GM12865 (cell line): ENCODE measurements around the gene ERBIN.
"Not testable (repeated sequence)": the region's sequence is repeated elsewhere in the genome, so short reads cannot be mapped to it uniquely, and the experiment has no call there.

Source experiments
- DNase-seq: peaks from one replicate; pipeline ENCODE4 v3.0.0; 2010; ENCODE audit warnings: low read depth
- H3K4me3 ChIP-seq: 2 replicates; pipeline ENCODE4 v1.5.1; 2011; ENCODE audit warnings: mild to moderate bottlenecking, low read depth, low read length, control low read depth
- TF ChIP-seq, protein P1 (sequence below): IDR thresholded peaks from 2 replicates; pipeline ENCODE4 v1.5.1; 2011; ENCODE audit warnings: low read length, control low read depth, low read depth, inconsistent platforms; ENCODE audit not compliant: insufficient read depth; ENCODE audit errors: missing control alignments

The ERBIN gene

DNA sequence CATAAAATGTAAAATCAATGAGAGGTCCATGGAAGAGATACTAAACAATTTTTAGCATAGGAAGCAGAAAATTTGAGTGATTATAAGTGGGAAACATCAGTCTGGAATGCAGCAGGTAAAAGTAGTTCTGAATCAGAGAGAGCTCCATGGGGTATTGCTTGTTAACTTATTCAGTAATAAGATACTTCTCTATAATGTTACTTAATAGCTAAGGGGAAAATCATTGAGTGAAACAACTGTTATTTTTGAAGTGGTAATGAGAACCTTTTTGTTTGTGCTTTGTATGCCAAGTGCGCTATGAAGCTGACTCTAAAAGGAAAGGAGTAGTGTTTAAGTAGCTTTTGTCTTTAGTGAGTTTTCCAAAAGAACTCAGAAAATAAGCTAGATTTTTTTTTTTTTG is 95.2 kb downstream of the ERBIN start:
- H3K4me3 ChIP-seq: no peak overlapping the region
- TF ChIP-seq, protein P1, sequence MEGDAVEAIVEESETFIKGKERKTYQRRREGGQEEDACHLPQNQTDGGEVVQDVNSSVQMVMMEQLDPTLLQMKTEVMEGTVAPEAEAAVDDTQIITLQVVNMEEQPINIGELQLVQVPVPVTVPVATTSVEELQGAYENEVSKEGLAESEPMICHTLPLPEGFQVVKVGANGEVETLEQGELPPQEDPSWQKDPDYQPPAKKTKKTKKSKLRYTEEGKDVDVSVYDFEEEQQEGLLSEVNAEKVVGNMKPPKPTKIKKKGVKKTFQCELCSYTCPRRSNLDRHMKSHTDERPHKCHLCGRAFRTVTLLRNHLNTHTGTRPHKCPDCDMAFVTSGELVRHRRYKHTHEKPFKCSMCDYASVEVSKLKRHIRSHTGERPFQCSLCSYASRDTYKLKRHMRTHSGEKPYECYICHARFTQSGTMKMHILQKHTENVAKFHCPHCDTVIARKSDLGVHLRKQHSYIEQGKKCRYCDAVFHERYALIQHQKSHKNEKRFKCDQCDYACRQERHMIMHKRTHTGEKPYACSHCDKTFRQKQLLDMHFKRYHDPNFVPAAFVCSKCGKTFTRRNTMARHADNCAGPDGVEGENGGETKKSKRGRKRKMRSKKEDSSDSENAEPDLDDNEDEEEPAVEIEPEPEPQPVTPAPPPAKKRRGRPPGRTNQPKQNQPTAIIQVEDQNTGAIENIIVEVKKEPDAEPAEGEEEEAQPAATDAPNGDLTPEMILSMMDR: no peak
- DNase-seq: no peak

DNA sequence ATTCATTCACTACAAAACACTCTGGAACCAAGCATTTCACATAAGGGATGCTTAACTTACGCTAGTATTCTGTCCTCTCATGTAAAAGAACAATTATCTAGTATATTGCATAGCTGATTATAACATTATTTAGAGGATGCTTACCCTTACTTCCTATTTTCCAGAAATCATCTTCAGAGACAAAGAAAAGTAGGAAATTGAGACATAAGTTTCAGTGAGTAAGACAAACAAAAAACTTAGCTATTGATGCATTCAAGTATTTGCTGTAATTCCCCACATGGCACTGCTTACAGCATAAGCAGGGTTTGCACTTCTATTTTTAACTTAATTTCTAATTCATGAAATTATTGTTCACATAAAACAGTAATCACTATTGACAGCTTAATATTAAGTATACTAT is 112.9 kb downstream of the ERBIN start:
- DNase-seq: no peak
- H3K4me3 ChIP-seq: no peak overlapping the region
- TF ChIP-seq, protein P1: no peak

DNA sequence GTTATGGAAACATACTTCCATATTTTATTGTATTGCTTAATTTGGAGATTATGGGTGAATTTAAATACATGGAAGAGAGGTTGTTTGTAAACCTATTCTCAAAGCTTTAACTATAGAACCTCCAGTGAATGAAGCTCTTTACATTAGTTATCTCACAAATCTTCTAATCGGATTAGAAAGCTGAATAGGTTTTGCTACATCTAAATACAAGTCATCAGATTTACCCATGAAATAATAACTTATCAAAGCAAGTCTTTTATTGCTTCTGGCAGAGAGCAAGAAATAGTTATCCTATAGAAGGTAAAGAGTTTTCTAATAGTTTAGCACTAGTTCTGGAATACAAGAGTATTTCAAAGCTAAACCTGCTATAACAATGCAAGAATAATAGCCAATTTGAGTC is 113.3 kb downstream of the ERBIN start:
- H3K4me3 ChIP-seq: no peak overlapping the region
- TF ChIP-seq, protein P1: no peak
- DNase-seq: no peak

DNA sequence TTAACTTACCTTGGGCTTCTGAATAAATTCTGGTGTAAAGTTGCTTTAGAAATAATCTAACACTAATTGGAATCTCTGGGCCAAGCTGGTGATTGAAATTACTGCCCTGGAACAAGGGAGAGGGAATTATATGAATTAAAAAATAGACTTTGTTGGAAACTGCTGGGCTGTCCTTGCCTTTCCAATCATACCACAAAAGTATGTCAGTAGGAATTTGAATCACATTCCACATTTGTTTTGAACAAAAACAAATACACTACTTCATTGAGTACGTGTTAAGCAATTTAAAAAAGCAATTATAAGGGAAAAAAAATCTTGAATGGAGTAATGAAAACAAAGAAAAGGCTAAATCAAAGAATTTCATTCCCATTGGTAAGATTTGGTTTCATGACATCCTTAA is 115.3 kb downstream of the ERBIN start:
- H3K4me3 ChIP-seq: no peak overlapping the region
- TF ChIP-seq, protein P1: no peak
- no peak for DNase-seq

DNA sequence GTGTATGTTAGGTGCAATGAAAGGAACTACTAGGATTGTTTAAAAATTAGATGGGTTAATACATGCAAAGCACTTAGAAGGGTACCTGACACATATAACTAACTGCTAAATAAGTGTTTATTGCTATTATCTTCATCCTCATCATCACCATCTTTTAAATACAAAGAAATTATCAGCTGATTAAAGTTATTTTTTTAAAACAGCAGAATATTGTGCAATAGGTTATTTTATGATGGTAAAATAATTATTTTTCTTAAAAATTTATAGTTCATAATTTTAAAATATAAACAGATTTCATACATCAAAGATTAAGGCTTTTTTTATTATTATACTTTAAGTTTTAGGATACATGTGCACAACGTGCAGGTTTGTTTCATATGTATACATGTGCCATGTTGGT is 130.9 kb downstream of the ERBIN start:
- TF ChIP-seq, protein P1: no peak
- H3K4me3 ChIP-seq: no peak overlapping the region
- DNase-seq: no peak

DNA sequence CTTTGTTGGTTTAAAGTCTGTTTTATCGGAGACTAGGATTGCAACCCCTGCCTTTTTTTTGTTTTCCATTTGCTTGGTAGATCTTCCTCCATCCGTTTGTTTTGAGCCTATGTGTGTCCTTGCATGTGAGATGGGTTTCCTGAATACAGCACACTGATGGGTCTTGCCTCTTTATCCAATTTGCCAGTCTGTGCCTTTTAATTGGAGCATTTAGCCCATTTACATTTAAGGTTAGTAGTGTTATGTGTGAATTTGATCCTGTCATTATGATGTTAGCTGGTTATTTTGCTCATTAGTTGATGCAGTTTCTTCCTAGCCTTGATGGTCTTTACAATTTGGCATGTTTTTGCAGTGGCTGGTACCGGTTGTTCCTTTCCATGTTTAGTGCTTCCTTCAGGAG is 134.9 kb downstream of the ERBIN start:
- not testable (repeated sequence) for DNase-seq, H3K4me3 ChIP-seq

DNA sequence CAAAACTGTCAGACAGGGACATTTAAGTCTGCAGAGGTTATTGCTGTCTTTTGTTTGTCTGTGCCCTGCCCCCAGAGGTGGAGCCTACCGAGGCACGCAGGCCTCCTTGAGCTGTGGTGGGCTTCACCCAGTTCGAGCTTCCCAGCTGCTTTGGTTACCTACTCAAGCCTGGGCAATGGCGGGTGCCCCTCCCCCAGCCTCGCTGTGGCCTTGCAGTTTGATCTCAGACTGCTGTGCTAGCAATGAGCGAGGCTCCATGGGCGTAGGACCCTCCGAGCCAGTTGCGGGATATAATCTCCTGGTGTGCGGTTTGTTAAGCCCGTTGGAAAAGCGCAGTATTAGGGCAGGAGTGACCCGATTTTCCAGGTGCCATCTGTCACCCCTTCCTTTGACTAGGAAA is 136.7 kb downstream of the ERBIN start:
- not testable (repeated sequence) for DNase-seq, H3K4me3 ChIP-seq

DNA sequence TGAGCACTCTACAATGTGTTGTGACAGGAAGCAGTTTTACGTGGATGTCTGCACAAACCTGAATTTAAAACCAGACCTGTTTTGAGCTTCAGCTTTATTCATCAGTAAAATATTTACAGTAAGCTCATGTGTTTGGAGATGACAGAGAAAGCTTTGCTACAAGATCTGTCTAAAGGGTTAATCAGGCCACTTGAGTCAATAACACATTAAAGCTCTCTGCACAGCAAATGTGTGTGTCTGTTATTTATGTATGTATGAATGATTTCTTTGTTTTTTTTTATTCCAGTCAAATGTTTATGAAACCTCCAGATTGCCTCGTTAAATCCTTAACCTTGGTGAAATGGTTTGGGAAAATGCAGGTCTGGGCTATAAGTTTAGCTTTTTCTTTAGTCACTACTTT is 140.5 kb downstream of the ERBIN start:
- TF ChIP-seq, protein P1: no peak
- no peak overlapping the region for H3K4me3 ChIP-seq
- DNase-seq: no peak
